K562 (cell line): ENCODE measurements around the gene IL4I1. TPM values are rescaled to one million over a fixed set of nuclear protein-coding genes. Genes with fewer than 3 reads are reported as not detected.
A peak's percentile ranks its signal among the peaks of the same experiment; 100 is the strongest.

Experiments
- BDP1 ChIP-seq: IDR thresholded peaks from 3 replicates; pipeline ENCODE4 v1.6.1; 2011; ENCODE audit not compliant: insufficient read length, insufficient read depth
- CHD1 ChIP-seq: fragments of 200-600 bp; sonication (generic); IDR thresholded peaks from one replicate; pipeline ENCODE4 v1.6.1; 2012; ENCODE audit warnings: mild to moderate bottlenecking, moderate library complexity, low read length, inconsistent platforms
- ETV5 ChIP-seq: sonication (generic); formaldehyde crosslinking; IDR thresholded peaks from 2 replicates; pipeline ENCODE4 v1.4.0; 2020; ENCODE audit warnings: low read depth, mild to moderate bottlenecking, missing genetic modification reagents
- HNRNPL ChIP-seq: fragments of 200-400 bp; formaldehyde crosslinking; IDR thresholded peaks from 2 replicates; pipeline ENCODE4 v1.6.1; 2017; ENCODE audit warnings: low read depth, mild to moderate bottlenecking, low read length
- KDM2B ChIP-seq: fragments of 250-450 bp; sonication (Bioruptor Pico); IDR thresholded peaks from 2 replicates; pipeline ENCODE4 v1.8.0; 2021; ENCODE audit warnings: mild to moderate bottlenecking, moderate library complexity
- KLF6 ChIP-seq: fragments of 250-450 bp; sonication (Bioruptor Pico); IDR thresholded peaks from 2 replicates; pipeline ENCODE4 v1.4.0; 2020; ENCODE audit warnings: mild to moderate bottlenecking, moderate library complexity, borderline replicate concordance
- LCOR ChIP-seq: sonication (generic); formaldehyde crosslinking; IDR thresholded peaks from 2 replicates; pipeline ENCODE4 v1.8.0; 2022; ENCODE audit warnings: mild to moderate bottlenecking, missing genetic modification reagents
- MIER1 ChIP-seq: fragments of 450-650 bp; IDR thresholded peaks from 2 replicates; pipeline ENCODE4 v1.6.1; 2016; ENCODE audit warnings: antibody characterized with exemption, mild to moderate bottlenecking, low read depth
- NFE2 ChIP-seq: IDR thresholded peaks from 2 replicates; pipeline ENCODE4 v1.6.1; 2014; ENCODE audit warnings: antibody characterized with exemption, low read depth
- PHB ChIP-seq: fragments of 250-450 bp; sonication (Bioruptor Pico); IDR thresholded peaks from 2 replicates; pipeline ENCODE4 v1.5.0; 2021
- POLR2AphosphoS2 ChIP-seq: IDR thresholded peaks from 2 replicates; pipeline ENCODE4 v1.6.1; 2012; ENCODE audit warnings: low read length, improper control_type of control experiment
- POLR3G ChIP-seq: IDR thresholded peaks from 2 replicates; pipeline ENCODE4 v1.6.1; 2011; ENCODE audit not compliant: insufficient read length, insufficient replicate concordance; ENCODE audit errors: extremely low read depth
- POU5F1 ChIP-seq: fragments of 150-350 bp; IDR thresholded peaks from 2 replicates; pipeline ENCODE4 v1.6.1; 2014; ENCODE audit warnings: borderline replicate concordance, low read length, low read depth, mild to moderate bottlenecking; ENCODE audit not compliant: partially characterized antibody
- PTRF ChIP-seq: fragments of 450-650 bp; IDR thresholded peaks from 2 replicates; pipeline ENCODE4 v1.6.1; 2016; ENCODE audit warnings: mild to moderate bottlenecking, missing genetic modification characterization, missing compliant biosample characterization
- RBM39 ChIP-seq: fragments of 200-400 bp; formaldehyde crosslinking; optimal IDR thresholded peaks from 2 replicates; pipeline ENCODE3; 2018; ENCODE audit warnings: low read depth, low read length
- ZBTB1 ChIP-seq: sonication (generic); formaldehyde crosslinking; IDR thresholded peaks from 2 replicates; pipeline ENCODE4 v1.8.1; 2023; ENCODE audit warnings: missing genetic modification reagents, low read depth, mild to moderate bottlenecking, borderline replicate concordance
- ZNF146 ChIP-seq: IDR thresholded peaks from one replicate; pipeline ENCODE4 v1.6.1; 2018; ENCODE audit warnings: missing compliant biosample characterization; ENCODE audit not compliant: unreplicated experiment
- ZNF197 ChIP-seq: fragments of 200-800 bp; sonication (Bioruptor generic); IDR thresholded peaks from 2 replicates; pipeline ENCODE4 v1.6.1; 2016; ENCODE audit warnings: low read depth, missing genetic modification characterization, missing compliant biosample characterization
- ZNF224 ChIP-seq: sonication (generic); formaldehyde crosslinking; IDR thresholded peaks from 2 replicates; pipeline ENCODE4 v1.8.0; 2022; ENCODE audit warnings: mild to moderate bottlenecking, missing genetic modification reagents
- polyA plus RNA-seq, 8 experiments: library from polyadenylated mRNA; depleted of rRNA in 4 of 8; stranded (reverse) in 5 of 8; unstranded in 3 of 8; fragments of >200 nt; fragmentation: Nextera tagmentation in 2 of 8; fragmentation: Illumina TruSeq in 1 of 8; extraction: Ambion mirVana in 2 of 8; extraction: Trizol in 1 of 8; gene quantifications; 2 replicates each; pipeline versions ENCODE4 v1.2.1 to v1.2.3, GENCODE V29; 2011 to 2014; ENCODE audit warnings: inconsistent platforms in 1 of 8, missing spikeins in 1 of 8
- total RNA-seq, 7 experiments: library from RNA; depleted of rRNA in 6 of 7; stranded (reverse); fragments of >200 nt in 6 of 7; fragmentation: Illumina TruSeq in 2 of 7; extraction: Trizol in 2 of 7; gene quantifications; 2 replicates each; pipeline versions ENCODE4 v1.2.1 to v1.2.3, GENCODE V29; 2011 to 2021; ENCODE audit warnings: low replicate concordance in 1 of 7
- TF ChIP-seq, protein P1 (sequence below): sonication (generic); formaldehyde crosslinking; IDR thresholded peaks from 2 replicates; pipeline ENCODE4 v1.8.0; 2022; ENCODE audit warnings: mild to moderate bottlenecking, missing genetic modification reagents
- TF ChIP-seq, protein P2 (sequence below): fragments of 450-650 bp; formaldehyde crosslinking; IDR thresholded peaks from 2 replicates; pipeline ENCODE4 v1.4.0; 2022; ENCODE audit warnings: missing genetic modification characterization
- TF ChIP-seq, protein P3 (sequence below): IDR thresholded peaks from 2 replicates; pipeline ENCODE4 v1.6.1; 2011; ENCODE audit warnings: borderline replicate concordance, low read depth, mild to moderate bottlenecking, moderate library complexity, low read length; ENCODE audit not compliant: insufficient read depth, poor library complexity, severe bottlenecking
- TF ChIP-seq, protein P4 (sequence below): fragments of 250-450 bp; sonication (Bioruptor Pico); IDR thresholded peaks from 2 replicates; pipeline ENCODE4 v1.8.0; 2022; ENCODE audit warnings: moderate library complexity, mild to moderate bottlenecking, inconsistent platforms

Gene IL4I1
- total and polyA plus RNA-seq, 9 of the 15 experiments (the other 6 are each of a cell fraction or from before 2014, with no cell fraction given), result 0.06 to 0.95 (median 0.43) TPM; not detected in 2

DNA sequence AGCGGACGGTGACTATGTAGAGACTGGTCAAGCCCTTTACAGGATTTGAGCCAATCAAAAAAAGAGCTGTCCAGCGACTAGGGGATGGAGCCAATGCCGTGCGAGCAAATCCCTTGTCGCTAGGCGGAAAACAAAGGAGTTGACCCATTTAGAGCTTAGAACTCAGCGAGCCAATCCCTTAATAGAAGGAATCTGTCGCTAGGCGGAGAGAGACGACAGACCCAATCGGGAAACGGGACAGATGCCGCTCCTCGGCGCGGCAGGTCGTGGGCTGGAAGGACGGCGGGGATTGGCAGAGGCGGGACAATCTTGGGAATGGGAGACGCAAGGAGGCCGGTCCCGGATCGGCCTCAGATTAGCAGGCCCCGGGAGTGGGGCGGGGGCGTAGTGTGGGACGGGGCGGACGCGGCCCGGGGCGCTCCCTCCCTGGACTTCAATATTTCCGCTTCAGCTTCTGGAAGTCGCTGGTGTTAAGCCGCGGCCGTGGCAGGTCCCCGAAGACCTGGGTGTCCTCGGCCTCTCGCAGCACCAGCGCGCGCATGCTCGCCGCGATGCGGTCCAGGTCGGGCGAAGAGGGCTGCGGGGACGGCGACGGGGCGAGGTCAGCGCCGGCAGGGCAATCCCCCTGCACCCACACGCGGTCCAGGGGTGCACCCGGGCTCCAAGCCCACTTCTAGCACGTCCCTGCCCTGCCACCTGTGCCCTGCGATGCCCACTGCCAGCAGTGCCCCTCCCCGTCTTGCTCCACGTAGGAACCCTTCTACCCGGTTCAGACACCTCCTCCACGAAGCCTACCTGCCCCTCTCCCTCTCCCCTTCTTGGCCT lies 27.0 kb downstream of the IL4I1 start (continued):
- TF ChIP-seq, protein P1, sequence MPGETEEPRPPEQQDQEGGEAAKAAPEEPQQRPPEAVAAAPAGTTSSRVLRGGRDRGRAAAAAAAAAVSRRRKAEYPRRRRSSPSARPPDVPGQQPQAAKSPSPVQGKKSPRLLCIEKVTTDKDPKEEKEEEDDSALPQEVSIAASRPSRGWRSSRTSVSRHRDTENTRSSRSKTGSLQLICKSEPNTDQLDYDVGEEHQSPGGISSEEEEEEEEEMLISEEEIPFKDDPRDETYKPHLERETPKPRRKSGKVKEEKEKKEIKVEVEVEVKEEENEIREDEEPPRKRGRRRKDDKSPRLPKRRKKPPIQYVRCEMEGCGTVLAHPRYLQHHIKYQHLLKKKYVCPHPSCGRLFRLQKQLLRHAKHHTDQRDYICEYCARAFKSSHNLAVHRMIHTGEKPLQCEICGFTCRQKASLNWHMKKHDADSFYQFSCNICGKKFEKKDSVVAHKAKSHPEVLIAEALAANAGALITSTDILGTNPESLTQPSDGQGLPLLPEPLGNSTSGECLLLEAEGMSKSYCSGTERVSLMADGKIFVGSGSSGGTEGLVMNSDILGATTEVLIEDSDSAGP, result no peak
- TF ChIP-seq CHD1 (peak; percentile 52), KDM2B (peak; percentile 36; the same call in 1 of the 2 replicates), ZNF224 (CRISPR knock-in tag) (no peak), KLF6 (no peak), BDP1 (no peak), PTRF (tag) (no peak), RBM39 (no peak), HNRNPL (peak; percentile 93), ZBTB1 (CRISPR knock-in tag) (no peak), NFE2 (0 out of 2 replicates have a peak, but pooled peaks have one; percentile 2), POLR3G (no peak), PHB (no peak; the same call in 1 of the 2 replicates), ZNF146 (CRISPR knock-in tag) (no peak), ZNF197 (CRISPR knock-in tag) (no peak), POU5F1 (no peak), POLR2AphosphoS2 (no peak; the same call in none of the 2 replicates), LCOR (no peak), ETV5 (0 out of 2 replicates have a peak, but pooled peaks have one; percentile 52), MIER1 (no peak)
- TF ChIP-seq, protein P2, sequence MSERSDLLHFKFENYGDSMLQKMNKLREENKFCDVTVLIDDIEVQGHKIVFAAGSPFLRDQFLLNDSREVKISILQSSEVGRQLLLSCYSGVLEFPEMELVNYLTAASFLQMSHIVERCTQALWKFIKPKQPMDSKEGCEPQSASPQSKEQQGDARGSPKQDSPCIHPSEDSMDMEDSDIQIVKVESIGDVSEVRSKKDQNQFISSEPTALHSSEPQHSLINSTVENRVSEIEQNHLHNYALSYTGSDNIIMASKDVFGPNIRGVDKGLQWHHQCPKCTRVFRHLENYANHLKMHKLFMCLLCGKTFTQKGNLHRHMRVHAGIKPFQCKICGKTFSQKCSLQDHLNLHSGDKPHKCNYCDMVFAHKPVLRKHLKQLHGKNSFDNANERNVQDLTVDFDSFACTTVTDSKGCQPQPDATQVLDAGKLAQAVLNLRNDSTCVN (CRISPR knock-in tag), result no peak
- TF ChIP-seq, protein P3, sequence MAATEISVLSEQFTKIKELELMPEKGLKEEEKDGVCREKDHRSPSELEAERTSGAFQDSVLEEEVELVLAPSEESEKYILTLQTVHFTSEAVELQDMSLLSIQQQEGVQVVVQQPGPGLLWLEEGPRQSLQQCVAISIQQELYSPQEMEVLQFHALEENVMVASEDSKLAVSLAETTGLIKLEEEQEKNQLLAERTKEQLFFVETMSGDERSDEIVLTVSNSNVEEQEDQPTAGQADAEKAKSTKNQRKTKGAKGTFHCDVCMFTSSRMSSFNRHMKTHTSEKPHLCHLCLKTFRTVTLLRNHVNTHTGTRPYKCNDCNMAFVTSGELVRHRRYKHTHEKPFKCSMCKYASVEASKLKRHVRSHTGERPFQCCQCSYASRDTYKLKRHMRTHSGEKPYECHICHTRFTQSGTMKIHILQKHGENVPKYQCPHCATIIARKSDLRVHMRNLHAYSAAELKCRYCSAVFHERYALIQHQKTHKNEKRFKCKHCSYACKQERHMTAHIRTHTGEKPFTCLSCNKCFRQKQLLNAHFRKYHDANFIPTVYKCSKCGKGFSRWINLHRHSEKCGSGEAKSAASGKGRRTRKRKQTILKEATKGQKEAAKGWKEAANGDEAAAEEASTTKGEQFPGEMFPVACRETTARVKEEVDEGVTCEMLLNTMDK, result no peak
- TF ChIP-seq, protein P4, sequence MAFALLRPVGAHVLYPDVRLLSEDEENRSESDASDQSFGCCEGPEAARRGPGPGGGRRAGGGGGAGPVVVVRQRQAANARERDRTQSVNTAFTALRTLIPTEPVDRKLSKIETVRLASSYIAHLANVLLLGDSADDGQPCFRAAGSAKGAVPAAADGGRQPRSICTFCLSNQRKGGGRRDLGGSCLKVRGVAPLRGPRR (CRISPR knock-in tag), result no peak
